GM23338 (cell line): ENCODE results near the gene PARP1. TPM values are rescaled to one million over a fixed set of nuclear protein-coding genes. Genes with fewer than 3 reads are reported as not detected.

Source experiments
- ATAC-seq: fragments of 200-7000 bp; cut with Tn5 transposase; 3 replicates; pipeline ENCODE4 v1.9.1; 2020
- DNase-seq: peaks from one replicate; pipeline ENCODE4 v3.0.0-alpha.2; 2015; ENCODE audit warnings: low spot score
- H2AFZ ChIP-seq: fragments of 200-600 bp; sonication (generic); 2 replicates; pipeline ENCODE4 v1.8.0; 2016; ENCODE audit warnings: antibody characterized with exemption, mild to moderate bottlenecking, moderate library complexity
- H3F3A ChIP-seq: fragments of 200-600 bp; sonication (generic); replicated peaks from 2 replicates; pipeline ENCODE4 v1.8.0; 2017; ENCODE audit warnings: antibody characterized with exemption, mixed run types, low read depth
- H3K27ac ChIP-seq: fragments of 200-600 bp; sonication (generic); 2 replicates; pipeline ENCODE4 v1.6.1; 2016; ENCODE audit warnings: low read depth
- H3K27me3 ChIP-seq: fragments of 200-600 bp; sonication (generic); 2 replicates; pipeline ENCODE4 v1.8.0; 2016; ENCODE audit warnings: mild to moderate bottlenecking, mixed run types, moderate library complexity; ENCODE audit not compliant: insufficient read depth
- H3K36me3 ChIP-seq: fragments of 200-600 bp; sonication (generic); 2 replicates; pipeline ENCODE4 v1.8.0; 2016; ENCODE audit warnings: mild to moderate bottlenecking; ENCODE audit not compliant: insufficient read depth
- H3K4me1 ChIP-seq: fragments of 200-600 bp; sonication (generic); 2 replicates; pipeline ENCODE4 v1.8.0; 2016; ENCODE audit warnings: mild to moderate bottlenecking, moderate library complexity; ENCODE audit not compliant: insufficient read depth
- H3K4me2 ChIP-seq: fragments of 200-600 bp; sonication (generic); 2 replicates; pipeline ENCODE4 v1.7.1; 2017; ENCODE audit warnings: mixed run types
- H3K4me3 ChIP-seq: fragments of 200-600 bp; sonication (generic); 2 replicates; pipeline ENCODE4 v1.6.1; 2016; ENCODE audit warnings: mixed run types
- H3K79me2 ChIP-seq: fragments of 200-600 bp; sonication (generic); replicated peaks from 2 replicates; pipeline ENCODE4 v1.8.0; 2017; ENCODE audit warnings: mild to moderate bottlenecking; ENCODE audit not compliant: insufficient read depth
- H3K9me2 ChIP-seq: fragments of 200-600 bp; sonication (generic); 2 replicates; pipeline ENCODE4 v1.8.0; 2017; ENCODE audit not compliant: insufficient read depth
- H4K20me1 ChIP-seq: fragments of 200-600 bp; sonication (generic); replicated peaks from 2 replicates; pipeline ENCODE4 v1.8.0; 2017; ENCODE audit warnings: mild to moderate bottlenecking; ENCODE audit not compliant: insufficient read depth
- H3K27ac Mint-ChIP-seq: 2 replicates; pipeline ENCODE4 v1.8.0; 2020; ENCODE audit warnings: inconsistent platforms, mild to moderate bottlenecking, moderate library complexity, mixed read lengths
- H3K27me3 Mint-ChIP-seq: 3 replicates; pipeline ENCODE4 v1.8.0; 2022; ENCODE audit warnings: low read depth, mild to moderate bottlenecking, moderate library complexity, mixed read lengths, inconsistent platforms; ENCODE audit not compliant: insufficient read depth, poor library complexity
- H3K36me3 Mint-ChIP-seq: 3 replicates; pipeline ENCODE4 v1.8.0; 2021; ENCODE audit warnings: low read depth, mild to moderate bottlenecking, inconsistent platforms, moderate library complexity, mixed read lengths
- H3K4me1 Mint-ChIP-seq: 3 replicates; pipeline ENCODE4 v1.8.0; 2020; ENCODE audit warnings: mild to moderate bottlenecking, inconsistent platforms, mixed read lengths
- H3K4me3 Mint-ChIP-seq: 3 replicates; pipeline ENCODE4 v1.8.0; 2021; ENCODE audit warnings: moderate library complexity, mild to moderate bottlenecking, inconsistent platforms, mixed read lengths
- H3K9me3 Mint-ChIP-seq: 3 replicates; pipeline ENCODE4 v1.8.0; 2020; ENCODE audit warnings: moderate library complexity, mild to moderate bottlenecking, inconsistent platforms, mixed read lengths
- CREB1 ChIP-seq: fragments of 250-450 bp; sonication (Bioruptor Pico); IDR thresholded peaks from 2 replicates; pipeline ENCODE4 v1.5.0; 2020; ENCODE audit warnings: low read depth, mild to moderate bottlenecking, moderate library complexity
- EZH2 ChIP-seq: fragments of 200-600 bp; sonication (generic); IDR thresholded peaks from one replicate; pipeline ENCODE4 v1.8.0; 2017; ENCODE audit warnings: antibody characterized with exemption, mild to moderate bottlenecking, low read depth; ENCODE audit not compliant: unreplicated experiment
- EZH2phosphoT487 ChIP-seq: fragments of 200-600 bp; sonication (generic); IDR thresholded peaks from one replicate; pipeline ENCODE4 v1.8.1; 2018; ENCODE audit warnings: antibody characterized with exemption; ENCODE audit not compliant: unreplicated experiment
- NANOG ChIP-seq: IDR thresholded peaks from 2 replicates; pipeline ENCODE4 v1.6.1; 2016; ENCODE audit warnings: antibody characterized with exemption, borderline replicate concordance
- POLR2AphosphoS5 ChIP-seq: IDR thresholded peaks from 2 replicates; pipeline ENCODE4 v1.6.1; 2016; ENCODE audit warnings: antibody characterized with exemption, low read depth
- STAT1 ChIP-seq: IDR thresholded peaks from one replicate; pipeline ENCODE4 v1.6.1; 2016; ENCODE audit warnings: antibody characterized with exemption; ENCODE audit not compliant: unreplicated experiment
- ZNF114 ChIP-seq: fragments of 250-450 bp; sonication (Bioruptor Pico); IDR thresholded peaks from 2 replicates; pipeline ENCODE4 v1.5.0; 2020; ENCODE audit warnings: mild to moderate bottlenecking, moderate library complexity
- polyA plus RNA-seq: library from polyadenylated mRNA; unstranded; fragments of >200 nt; fragmentation: Nextera tagmentation; extraction: Ambion mirVana; gene quantifications from 2 replicates; pipeline ENCODE4 v1.2.1, GENCODE V29; 2016
- total RNA-seq: library from RNA; depleted of rRNA; stranded (reverse); fragments of >200 nt; shearing (Covaris generic); gene quantifications from 2 replicates; pipeline ENCODE4 v1.2.3, GENCODE V29; 2014
- TF ChIP-seq, protein P1 (sequence below): fragments of 250-450 bp; sonication (Bioruptor Pico); IDR thresholded peaks from 2 replicates; pipeline ENCODE4 v1.5.0; 2020; ENCODE audit warnings: mild to moderate bottlenecking, moderate library complexity
- TF ChIP-seq, protein P2 (sequence below), 2 experiments: fragments of 200-600 bp in 1 of 2; sonication (generic) in 1 of 2; conservative IDR thresholded peaks; 2 replicates each; pipeline versions ENCODE4 v1.5.1 to v1.6.1; 2016 to 2017; ENCODE audit warnings: antibody characterized with exemption in 2 of 2, low read depth in 2 of 2, mild to moderate bottlenecking in 2 of 2, moderate library complexity in 1 of 2
- TF ChIP-seq, protein P3 (sequence below): IDR thresholded peaks from 2 replicates; pipeline ENCODE4 v1.6.1; 2016; ENCODE audit warnings: antibody characterized with exemption

PARP1 gene
- total and polyA plus RNA-seq, 2 experiments from 2014 or later, result 877 to 1,082 TPM

DNA sequence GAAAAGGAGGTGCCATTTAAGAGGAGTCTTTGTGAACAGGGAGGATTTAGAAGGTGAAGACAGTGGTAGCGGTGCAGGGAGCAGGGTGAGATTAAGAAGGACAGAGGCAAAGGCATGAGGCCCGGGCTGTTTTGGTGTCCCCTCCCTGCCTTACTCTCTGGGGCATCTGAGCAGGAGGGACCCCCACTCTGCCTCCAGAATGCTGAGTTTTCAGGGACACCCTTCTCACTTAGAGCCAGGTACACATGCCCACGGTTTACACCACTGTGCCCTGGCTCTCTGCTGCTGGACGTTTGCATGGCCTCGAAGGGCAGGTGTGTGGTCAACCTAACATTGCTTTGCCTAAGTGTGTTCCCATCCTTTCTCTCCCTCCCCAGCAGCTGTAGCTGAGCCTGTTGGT is 20.5 kb upstream of the PARP1 start (continued):
- TF ChIP-seq, protein P1, sequence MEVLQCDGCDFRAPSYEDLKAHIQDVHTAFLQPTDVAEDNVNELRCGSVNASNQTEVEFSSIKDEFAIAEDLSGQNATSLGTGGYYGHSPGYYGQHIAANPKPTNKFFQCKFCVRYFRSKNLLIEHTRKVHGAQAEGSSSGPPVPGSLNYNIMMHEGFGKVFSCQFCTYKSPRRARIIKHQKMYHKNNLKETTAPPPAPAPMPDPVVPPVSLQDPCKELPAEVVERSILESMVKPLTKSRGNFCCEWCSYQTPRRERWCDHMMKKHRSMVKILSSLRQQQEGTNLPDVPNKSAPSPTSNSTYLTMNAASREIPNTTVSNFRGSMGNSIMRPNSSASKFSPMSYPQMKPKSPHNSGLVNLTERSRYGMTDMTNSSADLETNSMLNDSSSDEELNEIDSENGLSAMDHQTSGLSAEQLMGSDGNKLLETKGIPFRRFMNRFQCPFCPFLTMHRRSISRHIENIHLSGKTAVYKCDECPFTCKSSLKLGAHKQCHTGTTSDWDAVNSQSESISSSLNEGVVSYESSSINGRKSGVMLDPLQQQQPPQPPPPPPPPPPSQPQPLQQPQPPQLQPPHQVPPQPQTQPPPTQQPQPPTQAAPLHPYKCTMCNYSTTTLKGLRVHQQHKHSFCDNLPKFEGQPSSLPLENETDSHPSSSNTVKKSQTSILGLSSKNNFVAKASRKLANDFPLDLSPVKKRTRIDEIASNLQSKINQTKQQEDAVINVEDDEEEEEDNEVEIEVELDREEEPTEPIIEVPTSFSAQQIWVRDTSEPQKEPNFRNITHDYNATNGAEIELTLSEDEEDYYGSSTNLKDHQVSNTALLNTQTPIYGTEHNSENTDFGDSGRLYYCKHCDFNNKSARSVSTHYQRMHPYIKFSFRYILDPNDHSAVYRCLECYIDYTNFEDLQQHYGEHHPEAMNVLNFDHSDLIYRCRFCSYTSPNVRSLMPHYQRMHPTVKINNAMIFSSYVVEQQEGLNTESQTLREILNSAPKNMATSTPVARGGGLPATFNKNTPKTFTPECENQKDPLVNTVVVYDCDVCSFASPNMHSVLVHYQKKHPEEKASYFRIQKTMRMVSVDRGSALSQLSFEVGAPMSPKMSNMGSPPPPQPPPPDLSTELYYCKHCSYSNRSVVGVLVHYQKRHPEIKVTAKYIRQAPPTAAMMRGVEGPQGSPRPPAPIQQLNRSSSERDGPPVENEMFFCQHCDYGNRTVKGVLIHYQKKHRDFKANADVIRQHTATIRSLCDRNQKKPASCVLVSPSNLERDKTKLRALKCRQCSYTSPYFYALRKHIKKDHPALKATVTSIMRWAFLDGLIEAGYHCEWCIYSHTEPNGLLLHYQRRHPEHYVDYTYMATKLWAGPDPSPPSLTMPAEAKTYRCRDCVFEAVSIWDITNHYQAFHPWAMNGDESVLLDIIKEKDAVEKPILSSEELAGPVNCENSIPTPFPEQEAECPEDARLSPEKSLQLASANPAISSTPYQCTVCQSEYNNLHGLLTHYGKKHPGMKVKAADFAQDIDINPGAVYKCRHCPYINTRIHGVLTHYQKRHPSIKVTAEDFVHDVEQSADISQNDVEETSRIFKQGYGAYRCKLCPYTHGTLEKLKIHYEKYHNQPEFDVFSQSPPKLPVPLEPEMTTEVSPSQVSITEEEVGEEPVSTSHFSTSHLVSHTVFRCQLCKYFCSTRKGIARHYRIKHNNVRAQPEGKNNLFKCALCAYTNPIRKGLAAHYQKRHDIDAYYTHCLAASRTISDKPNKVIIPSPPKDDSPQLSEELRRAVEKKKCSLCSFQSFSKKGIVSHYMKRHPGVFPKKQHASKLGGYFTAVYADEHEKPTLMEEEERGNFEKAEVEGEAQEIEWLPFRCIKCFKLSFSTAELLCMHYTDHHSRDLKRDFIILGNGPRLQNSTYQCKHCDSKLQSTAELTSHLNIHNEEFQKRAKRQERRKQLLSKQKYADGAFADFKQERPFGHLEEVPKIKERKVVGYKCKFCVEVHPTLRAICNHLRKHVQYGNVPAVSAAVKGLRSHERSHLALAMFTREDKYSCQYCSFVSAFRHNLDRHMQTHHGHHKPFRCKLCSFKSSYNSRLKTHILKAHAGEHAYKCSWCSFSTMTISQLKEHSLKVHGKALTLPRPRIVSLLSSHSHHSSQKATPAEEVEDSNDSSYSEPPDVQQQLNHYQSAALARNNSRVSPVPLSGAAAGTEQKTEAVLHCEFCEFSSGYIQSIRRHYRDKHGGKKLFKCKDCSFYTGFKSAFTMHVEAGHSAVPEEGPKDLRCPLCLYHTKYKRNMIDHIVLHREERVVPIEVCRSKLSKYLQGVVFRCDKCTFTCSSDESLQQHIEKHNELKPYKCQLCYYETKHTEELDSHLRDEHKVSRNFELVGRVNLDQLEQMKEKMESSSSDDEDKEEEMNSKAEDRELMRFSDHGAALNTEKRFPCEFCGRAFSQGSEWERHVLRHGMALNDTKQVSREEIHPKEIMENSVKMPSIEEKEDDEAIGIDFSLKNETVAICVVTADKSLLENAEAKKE (CRISPR knock-in tag), result no peak
- TF ChIP-seq POLR2AphosphoS5 (no peak), ZNF114 (CRISPR knock-in tag) (no peak)

DNA sequence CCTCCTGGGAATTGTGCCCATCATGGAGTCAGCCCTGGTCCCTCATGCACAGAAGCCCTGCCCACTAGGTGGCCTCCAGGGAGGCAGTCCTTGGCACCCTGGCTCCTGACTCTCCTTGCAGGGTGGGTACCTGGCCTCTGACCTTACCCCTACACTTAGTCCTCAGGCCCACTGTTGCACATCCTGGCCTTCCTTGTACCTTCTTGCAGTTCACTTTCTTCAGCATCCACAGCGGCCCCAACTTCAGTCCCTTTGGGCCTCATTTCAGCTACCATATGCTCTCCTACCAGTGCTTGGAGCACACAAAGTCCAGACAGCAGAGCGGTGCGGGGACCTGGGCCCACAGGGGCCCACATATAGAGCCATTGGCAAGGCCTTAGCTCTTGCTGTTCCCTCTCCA is 19.2 kb upstream of the PARP1 start:
- H3K9me3 Mint-ChIP-seq, result no peaks in the 10 kb centered on the region
- Histone ChIP-seq H4K20me1 (no peaks in the 10 kb centered on the region), H3K4me2 (no peak overlapping the region), H3K4me3 (no peak overlapping the region), H3K9me2 (no peaks in the 10 kb centered on the region), H3K4me1 (no peaks in the 10 kb centered on the region), H3K27ac (no peak overlapping the region), H3K79me2 (no peaks in the 10 kb centered on the region), H2AFZ (no peak overlapping the region), H3K27me3 (no peaks in the 10 kb centered on the region), H3K36me3 (no peaks in the 10 kb centered on the region), H3F3A (no peaks in the 10 kb centered on the region)
- no peak overlapping the region; the same call in 2 of the 3 replicates for H3K4me3 Mint-ChIP-seq
- ATAC-seq (no peak), DNase-seq (no peak)
- peaks cover 5% of the 10 kb centered on the region for H3K4me1 Mint-ChIP-seq
- no peak overlapping the region for H3K27ac Mint-ChIP-seq
- peaks cover 3% of the 10 kb centered on the region for H3K27me3 Mint-ChIP-seq
- H3K36me3 Mint-ChIP-seq, result no peaks in the 10 kb centered on the region
- TF ChIP-seq, protein P2, sequence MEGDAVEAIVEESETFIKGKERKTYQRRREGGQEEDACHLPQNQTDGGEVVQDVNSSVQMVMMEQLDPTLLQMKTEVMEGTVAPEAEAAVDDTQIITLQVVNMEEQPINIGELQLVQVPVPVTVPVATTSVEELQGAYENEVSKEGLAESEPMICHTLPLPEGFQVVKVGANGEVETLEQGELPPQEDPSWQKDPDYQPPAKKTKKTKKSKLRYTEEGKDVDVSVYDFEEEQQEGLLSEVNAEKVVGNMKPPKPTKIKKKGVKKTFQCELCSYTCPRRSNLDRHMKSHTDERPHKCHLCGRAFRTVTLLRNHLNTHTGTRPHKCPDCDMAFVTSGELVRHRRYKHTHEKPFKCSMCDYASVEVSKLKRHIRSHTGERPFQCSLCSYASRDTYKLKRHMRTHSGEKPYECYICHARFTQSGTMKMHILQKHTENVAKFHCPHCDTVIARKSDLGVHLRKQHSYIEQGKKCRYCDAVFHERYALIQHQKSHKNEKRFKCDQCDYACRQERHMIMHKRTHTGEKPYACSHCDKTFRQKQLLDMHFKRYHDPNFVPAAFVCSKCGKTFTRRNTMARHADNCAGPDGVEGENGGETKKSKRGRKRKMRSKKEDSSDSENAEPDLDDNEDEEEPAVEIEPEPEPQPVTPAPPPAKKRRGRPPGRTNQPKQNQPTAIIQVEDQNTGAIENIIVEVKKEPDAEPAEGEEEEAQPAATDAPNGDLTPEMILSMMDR (conservative IDR thresholded peaks at IDR 0.05; ENCODE audit: low read depth in 2 of 2), result no peak
- TF ChIP-seq EZH2phosphoT487 (no peak), EZH2 (no peak), STAT1 (no peak), NANOG (no peak), CREB1 (CRISPR knock-in tag) (no peak)
- TF ChIP-seq, protein P3, sequence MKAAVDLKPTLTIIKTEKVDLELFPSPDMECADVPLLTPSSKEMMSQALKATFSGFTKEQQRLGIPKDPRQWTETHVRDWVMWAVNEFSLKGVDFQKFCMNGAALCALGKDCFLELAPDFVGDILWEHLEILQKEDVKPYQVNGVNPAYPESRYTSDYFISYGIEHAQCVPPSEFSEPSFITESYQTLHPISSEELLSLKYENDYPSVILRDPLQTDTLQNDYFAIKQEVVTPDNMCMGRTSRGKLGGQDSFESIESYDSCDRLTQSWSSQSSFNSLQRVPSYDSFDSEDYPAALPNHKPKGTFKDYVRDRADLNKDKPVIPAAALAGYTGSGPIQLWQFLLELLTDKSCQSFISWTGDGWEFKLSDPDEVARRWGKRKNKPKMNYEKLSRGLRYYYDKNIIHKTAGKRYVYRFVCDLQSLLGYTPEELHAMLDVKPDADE, result no peak
